GM18507 (cell line): ENCODE measurements around the gene USP6.
"Not testable (repeated sequence)": the region's sequence is repeated elsewhere in the genome, so short reads cannot be mapped to it uniquely, and the experiment has no call there.

Source experiments
- DNase-seq: peaks from one replicate; pipeline ENCODE4 v3.0.0; 2011; ENCODE audit warnings: low read depth; ENCODE audit not compliant: insufficient read length; ENCODE audit errors: extremely low spot score
- FAIRE-seq: peaks from 2 replicates; lab custom pipeline; 2011; peaks lifted over from hg19 to GRCh38; lab: Jason Lieb, UNC

The USP6 gene

GRCh38 chr17:5132503-5133225 is 16.8 kb downstream of the USP6 start:
- not testable (repeated sequence) for DNase-seq, FAIRE-seq

GRCh38 chr17:5133311-5133710 is 17.5 kb downstream of the USP6 start:
- DNase-seq = no peak
- FAIRE-seq = no peak

- DNase-seq, FAIRE-seq: not testable (repeated sequence)
Measured at GRCh38 chr17:5133961-5134360, 18.1 kb downstream of the USP6 start.

GRCh38 chr17:5134571-5134970 is 18.7 kb downstream of the USP6 start:
- DNase-seq, FAIRE-seq: not testable (repeated sequence)

GRCh38 chr17:5135131-5135712 is 19.4 kb downstream of the USP6 start:
- not testable (repeated sequence) for DNase-seq

GRCh38 chr17:5135726-5136579 is 20.1 kb downstream of the USP6 start:
- DNase-seq (no peak), FAIRE-seq (no peak)

More at GRCh38 chr17:5135131-5135712, 19.4 kb downstream of the USP6 start:
- FAIRE-seq = not testable (repeated sequence)

- FAIRE-seq = not testable (repeated sequence)
Measured at GRCh38 chr17:5136580-5137412, 21.0 kb downstream of the USP6 start.

GRCh38 chr17:5137511-5138197 is 21.8 kb downstream of the USP6 start:
- DNase-seq, FAIRE-seq: not testable (repeated sequence)

More at GRCh38 chr17:5136580-5137412, 21.0 kb downstream of the USP6 start:
- DNase-seq = not testable (repeated sequence)

GRCh38 chr17:5138198-5138544 is 22.3 kb downstream of the USP6 start:
- FAIRE-seq, DNase-seq: not testable (repeated sequence)

GRCh38 chr17:5138616-5139457 is 23.0 kb downstream of the USP6 start:
- DNase-seq (no peak), FAIRE-seq (no peak)

GRCh38 chr17:5139458-5139732 is 23.6 kb downstream of the USP6 start:
- DNase-seq = no peak
- no peak for FAIRE-seq

- FAIRE-seq, DNase-seq: not testable (repeated sequence)
Measured at GRCh38 chr17:5142877-5143276, 27.0 kb downstream of the USP6 start.

GRCh38 chr17:5146122-5146521 is 30.3 kb downstream of the USP6 start:
- DNase-seq, FAIRE-seq: not testable (repeated sequence)

GRCh38 chr17:5160702-5161101 is 44.9 kb downstream of the USP6 start:
- FAIRE-seq, DNase-seq: not testable (repeated sequence)

GRCh38 chr17:5161793-5162192 is 46.0 kb downstream of the USP6 start:
- DNase-seq, FAIRE-seq: not testable (repeated sequence)

- FAIRE-seq (no peak), DNase-seq (no peak)
Measured at GRCh38 chr17:5164436-5164835, 48.6 kb downstream of the USP6 start.

GRCh38 chr17:5165791-5166564 is 50.1 kb downstream of the USP6 start:
- FAIRE-seq, DNase-seq: not testable (repeated sequence)
